Activated effector memory CD4-positive, alpha-beta T cell treated with anti-CD3 and anti-CD28 coated beads, Interleukin-2, amount 50 U/mL, for 16 hours (primary cell): ENCODE data around the gene COPG1.

Experiments
- DNase-seq: peaks from one replicate; pipeline ENCODE4 v3.0.0-alpha.2; 2020

Gene COPG1, protein sequence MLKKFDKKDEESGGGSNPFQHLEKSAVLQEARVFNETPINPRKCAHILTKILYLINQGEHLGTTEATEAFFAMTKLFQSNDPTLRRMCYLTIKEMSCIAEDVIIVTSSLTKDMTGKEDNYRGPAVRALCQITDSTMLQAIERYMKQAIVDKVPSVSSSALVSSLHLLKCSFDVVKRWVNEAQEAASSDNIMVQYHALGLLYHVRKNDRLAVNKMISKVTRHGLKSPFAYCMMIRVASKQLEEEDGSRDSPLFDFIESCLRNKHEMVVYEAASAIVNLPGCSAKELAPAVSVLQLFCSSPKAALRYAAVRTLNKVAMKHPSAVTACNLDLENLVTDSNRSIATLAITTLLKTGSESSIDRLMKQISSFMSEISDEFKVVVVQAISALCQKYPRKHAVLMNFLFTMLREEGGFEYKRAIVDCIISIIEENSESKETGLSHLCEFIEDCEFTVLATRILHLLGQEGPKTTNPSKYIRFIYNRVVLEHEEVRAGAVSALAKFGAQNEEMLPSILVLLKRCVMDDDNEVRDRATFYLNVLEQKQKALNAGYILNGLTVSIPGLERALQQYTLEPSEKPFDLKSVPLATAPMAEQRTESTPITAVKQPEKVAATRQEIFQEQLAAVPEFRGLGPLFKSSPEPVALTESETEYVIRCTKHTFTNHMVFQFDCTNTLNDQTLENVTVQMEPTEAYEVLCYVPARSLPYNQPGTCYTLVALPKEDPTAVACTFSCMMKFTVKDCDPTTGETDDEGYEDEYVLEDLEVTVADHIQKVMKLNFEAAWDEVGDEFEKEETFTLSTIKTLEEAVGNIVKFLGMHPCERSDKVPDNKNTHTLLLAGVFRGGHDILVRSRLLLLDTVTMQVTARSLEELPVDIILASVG

GRCh38 chr3:129249284-129250065 is at the start of gene COPG1:
Gene COPG1, plus strand, starts transcription at chr3:129249606. Its CDS starts 104 bp downstream, at chr3:129249710.
- DNase-seq, result peak; percentile 95

DNA sequence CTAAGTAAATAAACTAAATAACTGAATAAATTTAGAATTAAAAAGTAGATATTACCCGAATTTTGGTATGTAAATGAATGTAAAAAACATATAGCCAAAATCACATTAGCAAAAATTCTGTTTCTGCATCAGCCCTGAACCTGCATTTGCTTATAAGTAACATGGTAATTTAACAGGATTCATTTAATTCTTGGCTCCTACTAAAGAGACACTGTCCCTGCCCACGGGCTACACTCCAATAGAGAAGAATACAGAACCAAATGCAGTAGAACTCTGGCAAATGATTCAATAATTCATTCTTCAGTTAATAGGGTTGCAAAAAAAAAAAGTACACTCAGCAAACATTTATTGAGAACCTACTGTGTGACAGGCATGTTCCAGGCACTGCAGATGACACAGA is 44.9 kb upstream of the COPG1 start:
- no peak for DNase-seq

GRCh38 chr3:129205109-129205832 is 44.1 kb upstream of the COPG1 start:
- no peak for DNase-seq

GRCh38 chr3:129207479-129207878 is 41.9 kb upstream of the COPG1 start:
- no peak for DNase-seq

DNA sequence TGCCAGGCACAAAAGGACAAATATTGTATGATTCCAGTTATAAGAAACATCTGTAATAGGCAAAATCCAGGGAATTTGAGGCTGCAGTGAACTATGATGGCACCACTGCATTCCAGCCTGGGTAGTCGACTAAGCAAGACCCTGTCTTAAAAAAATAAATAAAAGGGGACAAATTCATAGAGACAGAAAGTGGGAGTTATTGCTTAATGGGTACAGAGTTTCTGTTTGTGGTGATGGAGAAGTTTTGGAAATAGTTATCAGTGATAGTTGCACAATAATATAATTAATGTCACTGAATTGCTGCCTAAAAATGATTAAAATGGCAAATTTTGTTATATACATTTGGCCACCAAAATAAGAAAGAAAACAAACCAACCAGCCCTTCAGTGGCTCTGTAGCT is 38.1 kb upstream of the COPG1 start:
- no peak for DNase-seq

GRCh38 chr3:129211772-129212171 is 37.6 kb upstream of the COPG1 start:
- DNase-seq, result no peak

- no peak for DNase-seq
Measured at GRCh38 chr3:129213238-129213637, 36.2 kb upstream of the COPG1 start.

GRCh38 chr3:129218742-129219141 is 30.7 kb upstream of the COPG1 start:
- no peak for DNase-seq

- DNase-seq, result peak; percentile 4
Measured at GRCh38 chr3:129224387-129224786, 25.0 kb upstream of the COPG1 start.

- no peak for DNase-seq
Measured at GRCh38 chr3:129224984-129225393, 24.4 kb upstream of the COPG1 start.

DNA sequence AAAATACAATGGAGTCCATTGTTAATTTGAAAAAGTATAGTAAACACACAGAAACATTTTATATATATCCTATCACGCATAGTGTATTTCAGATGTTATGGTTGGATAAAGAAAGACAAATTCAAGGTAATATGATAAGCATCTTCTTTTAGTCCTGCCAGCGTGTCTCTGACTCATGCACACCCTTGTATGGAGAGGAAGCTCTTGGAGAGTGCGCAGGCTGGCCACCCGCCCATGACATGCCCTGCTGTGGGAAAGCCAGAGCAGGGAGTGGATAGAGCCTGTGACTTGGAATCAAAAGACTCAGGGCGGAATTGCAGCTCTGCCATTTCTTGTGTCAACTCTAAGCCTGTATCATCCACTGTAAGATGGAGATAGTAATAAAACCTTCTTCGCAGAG is 23.0 kb upstream of the COPG1 start:
- no peak for DNase-seq

DNA sequence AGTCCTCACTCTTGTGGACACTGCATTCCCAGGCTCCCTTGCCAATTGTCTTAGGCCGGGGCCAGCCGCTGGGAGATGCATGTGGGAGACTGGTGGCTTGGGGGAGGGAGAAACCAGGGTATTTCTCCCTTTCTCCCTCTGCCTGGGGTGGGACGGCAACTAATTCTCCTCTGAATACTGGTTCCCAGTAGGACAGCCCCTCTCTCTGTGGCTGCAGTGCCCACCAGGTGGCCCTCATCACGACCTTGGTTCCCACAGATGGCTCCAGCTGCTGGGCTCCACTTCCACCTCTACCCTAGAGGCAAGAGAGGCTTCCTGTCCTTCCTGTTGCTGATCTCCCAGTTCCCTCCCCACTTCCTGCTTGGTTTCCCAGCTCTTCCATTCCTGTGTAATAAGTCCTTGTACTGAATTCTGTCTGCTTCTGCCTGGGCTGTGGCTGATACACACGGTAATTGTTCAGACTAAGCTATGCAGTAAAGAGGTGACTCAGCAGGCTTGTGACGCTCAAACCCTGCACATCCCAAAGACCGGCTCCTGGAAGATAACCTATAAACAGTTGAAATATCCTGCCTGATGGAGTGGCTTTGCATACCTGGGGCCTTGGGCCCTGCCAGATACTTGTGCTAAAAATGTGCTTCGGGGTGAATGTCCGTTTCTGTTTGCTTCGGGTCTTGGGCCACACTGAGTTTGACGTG is 20.4 kb upstream of the COPG1 start:
- DNase-seq, result no peak

GRCh38 chr3:129230311-129231019 is 18.9 kb upstream of the COPG1 start:
- DNase-seq, result no peak

DNA sequence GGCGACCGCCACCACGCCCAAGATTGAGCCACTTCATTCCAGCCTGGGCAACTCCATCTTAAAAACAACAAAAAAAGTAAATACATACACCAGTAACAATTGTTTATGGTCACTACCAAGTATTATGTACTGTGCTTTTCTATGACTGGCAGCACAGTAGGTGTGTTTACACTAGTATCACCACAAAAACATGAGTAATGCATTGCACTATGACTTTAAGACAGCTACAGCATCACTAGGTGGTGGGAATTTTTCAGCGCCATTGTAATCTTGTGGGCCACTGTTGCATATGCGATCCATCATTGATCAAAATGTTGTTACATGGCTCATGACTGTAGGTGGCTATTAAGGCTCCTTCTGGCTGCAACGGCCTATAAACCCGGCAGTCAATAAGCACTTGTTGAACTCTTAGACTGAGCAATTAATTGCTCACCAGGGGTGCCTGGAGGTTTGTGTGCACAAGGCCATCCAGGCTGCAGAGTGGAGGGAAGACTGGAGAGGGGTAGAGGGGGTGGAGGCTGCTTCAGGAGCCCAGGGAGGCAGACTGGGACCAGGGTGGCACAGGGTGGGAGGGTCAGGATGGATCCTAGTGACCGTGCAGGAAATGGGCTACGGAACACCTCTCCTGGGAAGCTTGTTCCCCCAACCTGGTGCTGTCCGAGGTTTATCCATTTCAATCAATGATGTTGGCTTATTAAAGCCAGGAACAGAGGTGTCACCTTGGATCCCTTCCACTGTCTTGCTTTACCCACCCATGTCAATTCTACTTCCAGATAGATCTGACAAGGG is 17.9 kb upstream of the COPG1 start:
- no peak for DNase-seq

DNA sequence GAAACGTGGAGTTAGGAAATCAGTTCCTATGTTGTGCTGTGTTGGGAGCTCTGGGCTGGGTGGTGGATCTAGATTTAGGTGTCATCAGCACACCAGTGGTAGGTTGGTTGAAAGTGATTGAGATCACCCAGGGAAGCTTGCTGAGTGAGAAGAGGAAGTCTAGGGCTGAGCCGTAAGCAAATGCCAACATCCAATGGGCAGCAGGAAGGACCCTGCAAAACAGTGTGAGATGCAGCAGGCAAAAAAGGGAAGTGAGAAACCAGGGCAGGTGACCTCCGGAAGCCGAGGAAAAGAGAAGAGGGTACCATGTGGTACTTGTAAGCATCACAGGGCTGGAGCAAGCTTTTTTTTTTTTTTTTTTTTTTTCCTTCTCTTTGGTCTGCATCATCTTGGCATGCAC is 15.9 kb upstream of the COPG1 start:
- DNase-seq, result no peak

DNA sequence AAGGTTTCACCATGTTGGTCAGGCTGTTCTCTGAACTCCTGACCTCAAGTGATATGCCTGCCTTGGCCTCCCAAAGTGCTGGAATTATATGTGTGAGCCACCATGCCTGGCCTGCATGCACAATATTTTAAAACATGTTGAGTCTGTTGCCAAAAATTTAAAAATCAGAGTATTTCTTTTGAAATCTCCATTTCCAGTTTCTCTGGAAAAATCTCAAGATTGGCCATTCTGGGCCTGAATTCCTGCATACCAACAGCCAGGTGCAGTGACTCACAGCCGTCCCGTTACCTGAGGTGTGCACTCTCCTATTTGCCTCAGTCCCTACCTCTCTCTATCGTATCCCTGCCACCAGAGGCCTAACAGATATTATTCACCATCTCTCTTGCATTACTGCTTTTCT is 15.0 kb upstream of the COPG1 start:
- DNase-seq, result no peak

DNA sequence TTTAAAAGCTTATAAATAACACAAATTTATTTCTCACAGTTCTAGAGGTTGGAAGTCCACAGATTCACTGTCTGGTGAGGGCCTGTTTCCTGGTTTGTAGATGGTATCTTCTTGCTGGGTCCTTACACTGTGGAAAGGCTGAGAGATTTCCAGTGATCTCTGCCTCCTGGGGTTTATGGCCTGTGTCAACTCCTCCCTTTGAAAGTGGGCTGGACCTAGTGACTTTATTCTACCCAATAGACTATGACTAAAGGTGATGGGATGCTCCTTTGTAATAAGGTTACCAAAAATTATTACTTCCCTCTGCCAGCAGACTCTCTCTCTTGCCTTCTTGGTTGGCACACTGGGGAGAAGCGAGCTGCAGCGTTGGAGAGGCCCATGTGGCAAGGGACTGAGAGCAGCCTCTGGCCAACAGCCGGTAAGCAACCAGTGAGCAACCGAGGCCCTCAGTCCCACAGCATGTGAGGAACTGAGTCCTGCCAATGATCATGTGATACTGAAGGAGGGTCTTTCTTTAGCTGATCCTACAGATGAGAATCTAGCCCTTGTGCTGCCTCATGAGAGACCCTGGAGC is 14.0 kb upstream of the COPG1 start:
- DNase-seq, result no peak

DNA sequence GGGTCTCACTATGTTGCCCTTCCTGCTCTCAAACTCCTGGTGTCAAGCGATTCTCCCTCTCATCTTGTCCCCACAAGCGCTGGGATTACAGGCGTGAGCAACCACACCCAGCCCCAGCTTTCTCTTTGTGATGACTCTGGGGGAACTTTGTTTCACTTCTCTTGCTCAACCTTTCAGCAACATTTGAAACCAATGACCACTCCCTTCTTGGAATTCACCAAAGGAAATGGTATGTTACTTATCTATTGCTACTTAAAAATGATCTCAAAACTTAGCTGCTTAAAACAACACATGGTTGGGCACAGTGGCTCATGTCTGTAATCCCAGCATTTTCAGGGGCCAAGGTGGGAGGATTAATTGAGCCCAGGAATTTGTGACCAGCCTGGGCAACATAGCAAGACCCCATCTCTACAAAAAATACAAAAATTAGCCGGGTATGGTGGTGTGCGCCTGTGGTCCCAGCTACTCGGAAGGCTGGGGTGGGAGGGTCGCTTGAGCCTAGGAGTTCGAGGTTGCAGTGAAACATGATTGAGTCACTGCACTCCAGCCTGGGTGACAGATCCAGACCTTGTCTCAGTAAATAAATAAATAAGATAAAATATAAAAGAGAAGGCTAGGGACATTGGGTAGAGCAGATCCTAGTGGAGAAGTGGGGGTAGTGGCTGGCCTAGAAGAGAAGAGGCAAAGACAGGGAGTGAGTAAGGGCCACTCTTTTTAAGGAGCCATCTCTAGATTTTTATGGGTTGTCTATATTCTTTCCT is 10.3 kb upstream of the COPG1 start:
- DNase-seq, result no peak

- DNase-seq, result no peak
Measured at GRCh38 chr3:129239991-129240390, 9.4 kb upstream of the COPG1 start.
